ENCODE data around the gene EDA. TPM values are rescaled to one million over a fixed set of nuclear protein-coding genes. Genes with fewer than 3 reads are reported as not detected.

EDA gene
- total RNA-seq, 3 donors from 2014 or later (not counting 1 experiment from before 2014, with no cell fraction given) = 0.50 to 0.65 TPM; not detected in 1

- Mint-ChIP-seq H3K27ac (no peak overlapping the region), H3K27me3 (ENCODE audit: low read depth in 2 of 2) (peaks cover 3 to 15% of the 10 kb centered on the region in 2 donors), H3K4me3 (no peak overlapping the region), H3K36me3 (no peaks in the 10 kb centered on the region), H3K4me1 (no peaks in the 10 kb centered on the region), H3K9me3 (no peaks in the 10 kb centered on the region)
- intact Hi-C loops (cut with micrococcal nuclease) = no loop called here
- Histone ChIP-seq H3K36me3 (ENCODE audit: control insufficient read depth, insufficient read depth, low read length) (no peaks in the 10 kb centered on the region), H3K27me3 (ENCODE audit: control insufficient read depth, insufficient read depth, low read length) (no peaks in the 10 kb centered on the region), H3K4me1 (ENCODE audit: control insufficient read depth, insufficient read depth, low read length) (no peaks in the 10 kb centered on the region), H3K27ac (ENCODE audit: low read length) (no peak overlapping the region), H3K4me3 (ENCODE audit: low read length) (no peak overlapping the region), H3K9me3 (ENCODE audit: control insufficient read depth, insufficient read depth, low read length) (no peaks in the 10 kb centered on the region)
- DNase-seq = no peak
- ATAC-seq = no peak
- no peak for TF ChIP-seq CTCF (IDR thresholded peaks at IDR 0.05)
- 20% methylated on average over 1 of the region's 2 CpGs for WGBS (ENCODE audit: insufficient coverage)
These were observed 400.6 kb downstream of the EDA start for GRCh38 chrX:70016513-70016912.

- Mint-ChIP-seq H3K4me3 (no peak overlapping the region), H3K27me3 (ENCODE audit: low read depth in 2 of 2) (peaks cover 3 to 24% of the 10 kb centered on the region in 2 donors), H3K27ac (no peak overlapping the region), H3K4me1 (peaks cover 5 to 6% of the 10 kb centered on the region in 2 donors), H3K9me3 (no peaks in the 10 kb centered on the region), H3K36me3 (no peaks in the 10 kb centered on the region)
- DNase-seq (no peak), ATAC-seq (no peak)
- Histone ChIP-seq H3K4me1 (ENCODE audit: control insufficient read depth, insufficient read depth, low read length) (no peaks in the 10 kb centered on the region), H3K4me3 (ENCODE audit: low read length) (no peak overlapping the region), H3K9me3 (ENCODE audit: control insufficient read depth, insufficient read depth, low read length) (no peaks in the 10 kb centered on the region), H3K27ac (ENCODE audit: low read length) (no peak overlapping the region), H3K27me3 (ENCODE audit: control insufficient read depth, insufficient read depth, low read length) (no peaks in the 10 kb centered on the region), H3K36me3 (ENCODE audit: control insufficient read depth, insufficient read depth, low read length) (no peaks in the 10 kb centered on the region)
- WGBS (ENCODE audit: insufficient coverage) = no CpG with 5 or more reads among the region's 4 CpGs
- TF ChIP-seq CTCF (IDR thresholded peaks at IDR 0.05) = no peak
- intact Hi-C loops (cut with micrococcal nuclease) = no loop called here
These were observed 406.7 kb downstream of the EDA start for GRCh38 chrX:70022616-70023015.

GRCh38 chrX:70025464-70025863 lies 409.6 kb downstream of the EDA start:
- ATAC-seq (no peak), DNase-seq (no peak)
- Histone ChIP-seq H3K27ac (ENCODE audit: low read length) (no peak overlapping the region), H3K36me3 (ENCODE audit: control insufficient read depth, insufficient read depth, low read length) (no peaks in the 10 kb centered on the region), H3K4me3 (ENCODE audit: low read length) (no peak overlapping the region), H3K27me3 (ENCODE audit: control insufficient read depth, insufficient read depth, low read length) (no peaks in the 10 kb centered on the region), H3K4me1 (ENCODE audit: control insufficient read depth, insufficient read depth, low read length) (no peaks in the 10 kb centered on the region), H3K9me3 (ENCODE audit: control insufficient read depth, insufficient read depth, low read length) (no peaks in the 10 kb centered on the region)
- Mint-ChIP-seq H3K4me3 (no peak overlapping the region), H3K36me3 (no peaks in the 10 kb centered on the region), H3K27me3 (ENCODE audit: low read depth in 2 of 2) (peaks cover 3 to 30% of the 10 kb centered on the region in 2 donors), H3K4me1 (peaks cover 5 to 6% of the 10 kb centered on the region in 2 donors), H3K9me3 (no peaks in the 10 kb centered on the region), H3K27ac (no peak overlapping the region)
- intact Hi-C loops (cut with micrococcal nuclease) = no loop called here
- WGBS (ENCODE audit: insufficient coverage) = 0% methylated on average over 1 of the region's 1 CpG
- no peak for TF ChIP-seq CTCF (IDR thresholded peaks at IDR 0.05)

GRCh38 chrX:70026112-70026850 lies 410.4 kb downstream of the EDA start:
- no peak for DNase-seq
- Histone ChIP-seq H3K36me3 (ENCODE audit: control insufficient read depth, insufficient read depth, low read length) (no peaks in the 10 kb centered on the region), H3K27ac (ENCODE audit: low read length) (no peak overlapping the region), H3K27me3 (ENCODE audit: control insufficient read depth, insufficient read depth, low read length) (no peaks in the 10 kb centered on the region), H3K4me3 (ENCODE audit: low read length) (no peak overlapping the region), H3K4me1 (ENCODE audit: control insufficient read depth, insufficient read depth, low read length) (no peaks in the 10 kb centered on the region), H3K9me3 (ENCODE audit: control insufficient read depth, insufficient read depth, low read length) (no peaks in the 10 kb centered on the region)
- 0% methylated on average over 1 of the region's 1 CpG for WGBS (ENCODE audit: insufficient coverage)
- ATAC-seq = no peak
- Mint-ChIP-seq H3K27me3 (ENCODE audit: low read depth in 2 of 2) (peaks cover 3 to 30% of the 10 kb centered on the region in 2 donors), H3K4me1 (peaks cover 5 to 6% of the 10 kb centered on the region in 2 donors), H3K36me3 (no peaks in the 10 kb centered on the region), H3K4me3 (no peak overlapping the region), H3K27ac (no peak overlapping the region), H3K9me3 (no peaks in the 10 kb centered on the region)
- intact Hi-C loops (cut with micrococcal nuclease) = no loop called here
- TF ChIP-seq CTCF (IDR thresholded peaks at IDR 0.05) = no peak
